MM.1S (cell line): ENCODE measurements around the gene SCN1A.

Source experiments
- DNase-seq: peaks from one replicate; pipeline ENCODE4 v3.0.0-alpha.2; 2015
- H2AFZ ChIP-seq: fragments of 300-600 bp; sonication (generic); 2 replicates; pipeline ENCODE4 v1.6.0; 2016; ENCODE audit warnings: antibody characterized with exemption, low read length
- H3F3A ChIP-seq: fragments of 300-600 bp; sonication (generic); 2 replicates; pipeline ENCODE4 v1.6.1; 2016; ENCODE audit warnings: mild to moderate bottlenecking, antibody characterized with exemption, low read length, moderate library complexity, mixed read lengths; ENCODE audit not compliant: insufficient read depth
- H3K27ac ChIP-seq: fragments of 300-600 bp; sonication (generic); 2 replicates; pipeline ENCODE4 v1.5.1; 2016; ENCODE audit warnings: mild to moderate bottlenecking, low read length
- H3K27me3 ChIP-seq: fragments of 300-600 bp; sonication (generic); replicated peaks from 2 replicates; pipeline ENCODE4 v1.6.0; 2016; ENCODE audit warnings: low read length; ENCODE audit not compliant: insufficient read depth
- H3K36me3 ChIP-seq: fragments of 300-600 bp; sonication (generic); replicated peaks from 2 replicates; pipeline ENCODE4 v1.6.1; 2016; ENCODE audit warnings: mild to moderate bottlenecking, low read length, mixed read lengths; ENCODE audit not compliant: insufficient read depth
- H3K4me1 ChIP-seq: fragments of 300-600 bp; sonication (generic); 2 replicates; pipeline ENCODE4 v1.6.1; 2016; ENCODE audit warnings: low read length, mixed read lengths
- H3K4me2 ChIP-seq: fragments of 300-600 bp; sonication (generic); 2 replicates; pipeline ENCODE4 v1.6.0; 2016; ENCODE audit warnings: low read depth, low read length
- H3K4me3 ChIP-seq: fragments of 300-600 bp; sonication (generic); 2 replicates; pipeline ENCODE4 v1.5.1; 2016; ENCODE audit warnings: low read length, mixed read lengths
- H3K79me2 ChIP-seq: fragments of 300-600 bp; sonication (generic); 2 replicates; pipeline ENCODE4 v1.6.1; 2016; ENCODE audit warnings: mixed run types, low read length, mixed read lengths
- H3K9ac ChIP-seq: fragments of 300-600 bp; sonication (generic); 2 replicates; pipeline ENCODE4 v1.6.1; 2016; ENCODE audit warnings: low read length, mixed read lengths
- H3K9me2 ChIP-seq: fragments of 300-600 bp; sonication (generic); replicated peaks from 2 replicates; pipeline ENCODE4 v1.6.1; 2016; ENCODE audit warnings: mild to moderate bottlenecking, low read length, mixed read lengths; ENCODE audit not compliant: insufficient read depth
- H3K9me3 ChIP-seq: fragments of 300-600 bp; sonication (generic); replicated peaks from 2 replicates; pipeline ENCODE4 v1.6.1; 2016; ENCODE audit warnings: mild to moderate bottlenecking, low read length, mixed read lengths; ENCODE audit not compliant: insufficient read depth
- H4K20me1 ChIP-seq: fragments of 300-600 bp; sonication (generic); 2 replicates; pipeline ENCODE4 v1.6.1; 2016; ENCODE audit warnings: mild to moderate bottlenecking, low read length, moderate library complexity, mixed read lengths; ENCODE audit not compliant: insufficient read depth
- CTCF ChIP-seq: fragments of 300-600 bp; sonication (generic); IDR thresholded peaks from 2 replicates; pipeline ENCODE4 v1.5.1; 2016; ENCODE audit warnings: antibody characterized with exemption, low read length, mixed read lengths
- EZH2 ChIP-seq: fragments of 300-600 bp; sonication (generic); optimal IDR thresholded peaks from 2 replicates; pipeline ENCODE3; 2017; ENCODE audit warnings: low read depth, mild to moderate bottlenecking, antibody characterized with exemption, low read length, mixed read lengths
- EZH2phosphoT487 ChIP-seq: fragments of 300-600 bp; sonication (generic); IDR thresholded peaks from 2 replicates; pipeline ENCODE4 v1.6.1; 2018; ENCODE audit warnings: antibody characterized with exemption, low read length

The SCN1A gene

GRCh38 chr2:165959371-165959770 is 168.4 kb downstream of the SCN1A start:
- H3K4me3 ChIP-seq: no peak overlapping the region
- no peak overlapping the region for H3K4me2 ChIP-seq
- H3K36me3 ChIP-seq: no peaks in the 10 kb centered on the region
- H3K27ac ChIP-seq: no peak overlapping the region
- no peak overlapping the region for H3K9ac ChIP-seq
- H4K20me1 ChIP-seq: no peaks in the 10 kb centered on the region
- no peak overlapping the region for H2AFZ ChIP-seq
- TF ChIP-seq EZH2: no peak
- TF ChIP-seq CTCF: no peak
- TF ChIP-seq EZH2phosphoT487: no peak
- no peaks in the 10 kb centered on the region for H3F3A ChIP-seq
- no peaks in the 10 kb centered on the region for H3K79me2 ChIP-seq
- H3K9me3 ChIP-seq: no peaks in the 10 kb centered on the region
- H3K9me2 ChIP-seq: no peaks in the 10 kb centered on the region
- DNase-seq: no peak
- peaks cover 5% of the 10 kb centered on the region; the same call in 1 of the 2 replicates for H3K4me1 ChIP-seq
- no peaks in the 10 kb centered on the region for H3K27me3 ChIP-seq

- Histone ChIP-seq H2AFZ (no peak overlapping the region), H3K9me2 (no peaks in the 10 kb centered on the region), H3K27ac (no peak overlapping the region), H4K20me1 (no peaks in the 10 kb centered on the region), H3F3A (0 out of 2 replicates have a peak, but pooled peaks cover 1% of the 10 kb centered on the region), H3K9me3 (no peaks in the 10 kb centered on the region), H3K4me2 (no peak overlapping the region), H3K79me2 (no peaks in the 10 kb centered on the region), H3K36me3 (no peaks in the 10 kb centered on the region), H3K4me1 (peaks cover 5% of the 10 kb centered on the region; the same call in 1 of the 2 replicates), H3K4me3 (no peak overlapping the region), H3K27me3 (no peaks in the 10 kb centered on the region), H3K9ac (no peak overlapping the region)
- TF ChIP-seq EZH2phosphoT487 (no peak), EZH2 (no peak), CTCF (no peak)
- DNase-seq: no peak
Measured at GRCh38 chr2:165958313-165958960, 169.4 kb downstream of the SCN1A start.

- no peak overlapping the region for H3K27ac ChIP-seq
- H3F3A ChIP-seq: 0 out of 2 replicates have a peak, but pooled peaks cover 5% of the 10 kb centered on the region
- H3K4me2 ChIP-seq: no peak overlapping the region
- TF ChIP-seq EZH2 (no peak), CTCF (no peak), EZH2phosphoT487 (no peak)
- DNase-seq: no peak
- no peak overlapping the region for H2AFZ ChIP-seq
- H3K36me3 ChIP-seq: no peaks in the 10 kb centered on the region
- no peaks in the 10 kb centered on the region for H3K9me3 ChIP-seq
- peaks cover 12% of the 10 kb centered on the region for H3K79me2 ChIP-seq
- peaks cover 10% of the 10 kb centered on the region for H3K4me1 ChIP-seq
- H3K4me3 ChIP-seq: no peak overlapping the region
- no peaks in the 10 kb centered on the region for H3K9me2 ChIP-seq
- H4K20me1 ChIP-seq: no peaks in the 10 kb centered on the region
- no peak overlapping the region for H3K9ac ChIP-seq
- H3K27me3 ChIP-seq: no peaks in the 10 kb centered on the region
Measured at GRCh38 chr2:165957030-165957675, 170.7 kb downstream of the SCN1A start.
